Stimulated activated memory B cell treated with anti-CD40 and anti-IgM and Interleukin-4, amounts not matched to agents 10 μg/mL and 1 μg/mL and 100 μg/mL, for 72 hours (primary cell): ENCODE measurements around the gene GFY.
A peak's percentile ranks its signal among the peaks of the same experiment; 100 is the strongest.

Experiments
- ATAC-seq: fragments of 150-1000 bp; cut with Tn5 transposase; 2 replicates; pipeline ENCODE4 v1.10.0; 2021
- H3K27ac Mint-ChIP-seq: one replicate; pipeline ENCODE4 v1.8.0; 2022; ENCODE audit warnings: mild to moderate bottlenecking, mixed read lengths
- H3K27me3 Mint-ChIP-seq: one replicate; pipeline ENCODE4 v1.8.0; 2022; ENCODE audit warnings: mixed read lengths
- H3K36me3 Mint-ChIP-seq: one replicate; pipeline ENCODE4 v1.8.0; 2022; ENCODE audit warnings: mixed read lengths
- H3K4me1 Mint-ChIP-seq: one replicate; pipeline ENCODE4 v1.8.0; 2022; ENCODE audit warnings: mixed read lengths
- H3K4me3 Mint-ChIP-seq: one replicate; pipeline ENCODE4 v1.8.0; 2022; ENCODE audit warnings: mild to moderate bottlenecking, moderate library complexity, mixed read lengths
- H3K9me3 Mint-ChIP-seq: one replicate; pipeline ENCODE4 v1.8.0; 2022; ENCODE audit warnings: mixed read lengths

Gene GFY

DNA sequence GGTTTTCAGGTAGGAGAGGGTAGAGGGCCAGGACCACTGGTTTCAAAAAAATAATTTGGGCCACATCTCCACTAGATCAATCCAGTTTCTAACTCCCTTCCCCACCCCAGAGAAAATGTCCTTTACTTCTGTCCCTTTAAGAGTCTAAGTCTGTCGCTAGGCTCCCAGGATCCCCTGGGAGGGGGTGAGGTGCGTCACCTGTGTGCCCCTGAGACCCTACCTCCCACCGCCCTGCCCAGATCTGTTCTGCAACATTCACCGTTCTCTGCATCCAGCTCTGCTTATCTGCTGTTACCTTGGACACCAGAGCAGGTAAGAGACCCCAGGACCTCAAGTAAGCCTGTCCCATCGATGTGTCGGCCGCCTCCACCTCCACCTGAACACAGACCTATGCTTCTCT is at the start of gene GFY:
Gene GFY (plus strand): TSS at position 211 of the 400 bp plus-strand sequence. CDS start 1,043 bp downstream, outside the sequence.
- Mint-ChIP-seq H3K9me3 (no peaks in the 10 kb centered on the region), H3K27ac (peak within 1 kb of the TSS; percentile 53), H3K4me3 (no peak within 1 kb of the TSS), H3K4me1 (peaks cover 73% of the 10 kb centered on the region), H3K27me3 (peaks cover 100% of the 10 kb centered on the region), H3K36me3 (no peaks in the 10 kb centered on the region)
- ATAC-seq = no peak

GRCh38 chr19:49378512-49378911 is 46.7 kb upstream of the GFY start:
- Mint-ChIP-seq H3K4me3 (no peak overlapping the region), H3K36me3 (peaks cover 10% of the 10 kb centered on the region), H3K4me1 (no peaks in the 10 kb centered on the region), H3K27me3 (peaks cover 10% of the 10 kb centered on the region), H3K9me3 (peaks cover 3% of the 10 kb centered on the region), H3K27ac (no peak overlapping the region)
- no peak for ATAC-seq

DNA sequence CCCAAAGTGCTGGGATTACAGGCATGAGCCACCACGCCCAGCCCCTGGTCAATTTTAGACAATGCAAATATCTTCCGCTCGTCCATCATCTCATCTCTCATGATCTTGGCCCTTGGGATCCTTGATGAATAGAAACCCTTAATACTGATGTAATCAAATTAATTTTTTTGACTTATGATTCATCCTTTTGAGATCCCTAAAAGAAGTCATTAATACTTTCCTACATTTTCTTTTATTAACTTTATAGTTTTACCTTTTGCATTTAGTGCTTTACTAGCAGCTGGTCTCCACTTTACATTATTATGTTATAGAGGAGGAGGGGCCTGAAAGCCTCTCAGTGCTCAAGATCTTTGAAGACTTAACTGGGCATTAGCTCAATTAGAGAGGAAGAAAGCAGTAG is 44.8 kb upstream of the GFY start:
- H3K9me3 Mint-ChIP-seq = peaks cover 3% of the 10 kb centered on the region
- no peak overlapping the region for H3K27ac Mint-ChIP-seq
- H3K4me3 Mint-ChIP-seq = no peak overlapping the region
- H3K36me3 Mint-ChIP-seq = peaks cover 10% of the 10 kb centered on the region
- ATAC-seq = no peak
- H3K4me1 Mint-ChIP-seq = no peaks in the 10 kb centered on the region
- H3K27me3 Mint-ChIP-seq = peaks cover 2% of the 10 kb centered on the region

- Mint-ChIP-seq H3K36me3 (peaks cover 10% of the 10 kb centered on the region), H3K4me3 (no peak overlapping the region), H3K27me3 (no peaks in the 10 kb centered on the region), H3K4me1 (peaks cover 6% of the 10 kb centered on the region), H3K9me3 (peaks cover 3% of the 10 kb centered on the region), H3K27ac (no peak overlapping the region)
- ATAC-seq = no peak
Observed at GRCh38 chr19:49382639-49383038, 42.5 kb upstream of the GFY start.

- H3K36me3 Mint-ChIP-seq = peaks cover 10% of the 10 kb centered on the region
- ATAC-seq = no peak
- H3K27me3 Mint-ChIP-seq = no peaks in the 10 kb centered on the region
- H3K9me3 Mint-ChIP-seq = peaks cover 6% of the 10 kb centered on the region
- H3K4me1 Mint-ChIP-seq = peaks cover 16% of the 10 kb centered on the region
- H3K4me3 Mint-ChIP-seq = no peak overlapping the region
- H3K27ac Mint-ChIP-seq = no peak overlapping the region
Observed at GRCh38 chr19:49383599-49383998, 41.6 kb upstream of the GFY start.

DNA sequence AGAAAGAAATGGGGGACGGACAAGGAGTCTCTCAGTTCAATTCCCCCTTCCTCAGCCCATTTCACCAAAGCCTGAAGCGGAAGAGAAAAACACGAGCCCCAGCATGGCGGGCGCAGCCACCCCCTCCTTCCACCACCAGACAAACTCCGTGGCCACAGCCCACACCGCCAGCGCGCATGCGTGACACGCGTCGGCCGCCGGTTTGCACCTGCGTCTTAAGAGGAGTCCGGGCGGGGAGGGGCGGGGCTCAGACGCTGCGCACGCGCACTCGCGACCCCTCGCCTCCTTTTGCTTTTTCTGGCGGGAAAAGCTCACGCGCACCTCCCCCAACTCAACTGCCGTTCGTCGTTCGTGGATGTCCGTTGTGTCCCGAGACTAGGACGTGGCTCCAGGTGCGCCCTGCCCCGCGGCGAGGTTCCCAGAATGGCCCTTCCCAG is 37.2 kb upstream of the GFY start, which contains the start of gene KASH5:
Gene KASH5 (plus strand): TSS at position 314 of the 437 bp plus-strand sequence. CDS start 2,635 bp downstream, outside the sequence.
- Mint-ChIP-seq H3K4me3 (peak within 1 kb of the TSS; percentile 83), H3K27me3 (no peaks in the 10 kb centered on the region), H3K9me3 (peaks cover 3% of the 10 kb centered on the region), H3K27ac (peak within 1 kb of the TSS; percentile 69), H3K4me1 (peaks cover 54% of the 10 kb centered on the region), H3K36me3 (no peaks in the 10 kb centered on the region)
- peak; percentile 84 for ATAC-seq

DNA sequence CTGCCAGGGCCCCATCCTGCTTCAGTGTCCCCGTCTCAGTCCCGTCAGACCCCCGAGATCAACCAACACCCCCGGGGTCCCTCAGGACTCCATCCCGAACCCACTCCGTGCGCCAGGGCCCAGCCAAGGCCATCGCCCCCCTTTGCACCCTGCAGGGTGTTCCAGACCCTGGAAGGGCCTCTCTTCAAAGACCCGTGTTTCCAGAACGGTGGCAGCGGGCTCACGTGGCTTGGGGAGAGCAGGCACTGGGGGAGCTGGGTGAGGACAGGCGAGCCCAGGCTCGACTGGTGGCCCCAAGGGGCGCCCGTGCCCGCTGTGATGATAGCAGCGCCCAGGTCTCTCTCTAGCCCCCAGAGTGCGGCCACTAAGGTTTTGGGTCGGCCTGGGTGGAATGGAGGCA is 35.8 kb upstream of the GFY start:
- Mint-ChIP-seq H3K27me3 (no peaks in the 10 kb centered on the region), H3K4me1 (peaks cover 54% of the 10 kb centered on the region), H3K27ac (peak overlapping the region; percentile 69), H3K36me3 (no peaks in the 10 kb centered on the region), H3K4me3 (peak overlapping the region; percentile 29), H3K9me3 (peaks cover 3% of the 10 kb centered on the region)
- no peak for ATAC-seq

DNA sequence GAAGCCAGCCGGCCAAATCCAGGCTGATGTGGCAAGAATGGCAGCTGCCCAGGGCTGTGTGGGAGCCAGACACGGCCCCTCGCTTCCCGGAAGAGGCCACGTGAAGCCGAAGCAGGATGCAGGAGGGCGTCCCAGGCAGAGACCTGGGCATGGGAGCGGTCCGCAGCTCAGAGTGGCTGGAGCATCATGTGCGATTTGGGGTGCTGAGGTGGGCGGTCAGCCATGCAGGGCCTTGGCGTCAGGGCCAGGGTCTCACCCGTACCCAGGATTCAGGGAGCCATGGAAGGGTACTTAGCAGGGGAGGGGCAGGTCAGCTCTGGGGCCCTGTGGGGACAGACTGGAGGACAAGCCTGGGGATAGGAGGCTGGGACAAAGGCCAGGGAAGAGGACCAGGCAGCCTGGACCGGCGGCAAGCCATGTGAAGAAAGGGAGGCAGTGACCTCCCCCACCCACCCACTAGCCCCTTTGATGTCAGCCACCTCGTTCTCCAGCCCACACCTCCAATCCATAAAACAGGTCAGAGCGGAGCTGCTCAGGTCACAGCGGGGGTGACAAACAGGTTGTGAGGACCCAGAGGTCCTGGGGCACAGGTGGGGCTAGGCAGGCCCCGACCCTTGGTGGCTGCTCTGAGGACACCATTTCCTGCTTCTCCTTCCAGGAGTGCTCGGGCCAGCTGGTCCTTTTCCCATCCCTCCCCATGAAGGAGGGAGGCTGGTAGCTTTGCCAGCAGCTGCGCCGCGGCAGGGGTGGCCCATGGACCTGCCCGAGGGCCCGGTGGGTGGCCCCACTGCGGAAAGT is 34.9 kb upstream of the GFY start:
- peak overlapping the region; percentile 69 for H3K27ac Mint-ChIP-seq
- H3K4me3 Mint-ChIP-seq = no peak overlapping the region
- H3K4me1 Mint-ChIP-seq = peaks cover 54% of the 10 kb centered on the region
- H3K9me3 Mint-ChIP-seq = peaks cover 3% of the 10 kb centered on the region
- no peak for ATAC-seq
- no peaks in the 10 kb centered on the region for H3K27me3 Mint-ChIP-seq
- H3K36me3 Mint-ChIP-seq = no peaks in the 10 kb centered on the region

DNA sequence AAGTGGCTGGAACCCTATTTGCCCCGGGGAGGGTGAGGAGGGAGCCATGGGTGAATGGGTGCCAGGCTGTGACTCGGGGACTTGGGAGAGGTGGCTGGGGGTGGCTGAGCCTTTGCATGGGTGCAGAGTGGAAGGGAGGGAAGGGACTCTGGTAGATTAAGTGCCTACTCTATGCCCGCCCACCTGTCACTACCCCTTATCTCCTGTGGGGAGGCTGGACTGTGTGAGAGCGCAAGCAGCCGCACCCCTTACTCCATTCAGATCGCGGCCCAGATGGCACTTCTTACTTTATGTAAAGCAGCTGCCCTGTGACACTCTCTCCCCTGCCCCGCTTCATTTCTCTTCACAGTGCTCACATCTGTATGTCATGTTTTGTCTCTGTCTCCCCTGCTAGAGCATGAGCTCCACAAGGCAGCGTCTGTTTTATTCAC is 34.2 kb upstream of the GFY start:
- no peaks in the 10 kb centered on the region for H3K27me3 Mint-ChIP-seq
- no peak overlapping the region for H3K4me3 Mint-ChIP-seq
- peak overlapping the region; percentile 69 for H3K27ac Mint-ChIP-seq
- peak; percentile 72 for ATAC-seq
- peaks cover 3% of the 10 kb centered on the region for H3K9me3 Mint-ChIP-seq
- H3K4me1 Mint-ChIP-seq = peaks cover 54% of the 10 kb centered on the region
- no peaks in the 10 kb centered on the region for H3K36me3 Mint-ChIP-seq

GRCh38 chr19:49391581-49392399 is 33.4 kb upstream of the GFY start:
- ATAC-seq = peak; percentile 82
- Mint-ChIP-seq H3K4me3 (peak overlapping the region; percentile 0), H3K27ac (peak overlapping the region; percentile 69), H3K9me3 (peaks cover 3% of the 10 kb centered on the region), H3K27me3 (peaks cover 2% of the 10 kb centered on the region), H3K36me3 (no peaks in the 10 kb centered on the region), H3K4me1 (peaks cover 54% of the 10 kb centered on the region)

DNA sequence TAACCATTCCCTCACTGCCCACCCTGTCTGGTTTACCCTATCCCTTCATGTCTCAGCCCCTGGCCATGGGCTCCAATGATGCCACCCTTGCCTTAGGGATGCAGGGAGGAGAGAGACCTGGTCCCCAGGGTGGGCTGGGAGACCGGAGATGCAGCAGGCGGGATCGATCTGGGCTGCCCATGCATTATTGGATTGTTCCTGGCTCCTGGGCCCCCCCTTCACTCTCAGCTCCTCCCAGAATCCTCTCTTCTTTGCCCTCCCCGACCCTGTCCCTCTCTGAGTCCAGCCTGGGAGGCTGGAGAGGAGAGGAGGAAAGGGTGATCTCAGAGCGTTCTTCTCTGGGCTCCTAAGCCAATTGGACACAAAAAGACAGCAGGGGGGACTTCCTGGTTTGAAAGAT is 31.3 kb upstream of the GFY start:
- no peaks in the 10 kb centered on the region for H3K9me3 Mint-ChIP-seq
- ATAC-seq = no peak
- peaks cover 10% of the 10 kb centered on the region for H3K27me3 Mint-ChIP-seq
- H3K27ac Mint-ChIP-seq = no peak overlapping the region
- H3K36me3 Mint-ChIP-seq = no peaks in the 10 kb centered on the region
- H3K4me3 Mint-ChIP-seq = no peak overlapping the region
- H3K4me1 Mint-ChIP-seq = peaks cover 44% of the 10 kb centered on the region

GRCh38 chr19:49395581-49396407 is 29.4 kb upstream of the GFY start:
- no peaks in the 10 kb centered on the region for H3K36me3 Mint-ChIP-seq
- H3K4me3 Mint-ChIP-seq = no peak overlapping the region
- H3K4me1 Mint-ChIP-seq = peaks cover 25% of the 10 kb centered on the region
- peaks cover 10% of the 10 kb centered on the region for H3K27me3 Mint-ChIP-seq
- peak overlapping the region; percentile 41 for H3K27ac Mint-ChIP-seq
- H3K9me3 Mint-ChIP-seq = no peaks in the 10 kb centered on the region
- ATAC-seq = no peak

- H3K27me3 Mint-ChIP-seq = peaks cover 10% of the 10 kb centered on the region
- no peaks in the 10 kb centered on the region for H3K36me3 Mint-ChIP-seq
- ATAC-seq = no peak
- H3K27ac Mint-ChIP-seq = peak overlapping the region; percentile 41
- H3K4me1 Mint-ChIP-seq = peaks cover 13% of the 10 kb centered on the region
- no peaks in the 10 kb centered on the region for H3K9me3 Mint-ChIP-seq
- no peak overlapping the region for H3K4me3 Mint-ChIP-seq
Observed at GRCh38 chr19:49396738-49397505, 28.3 kb upstream of the GFY start.

DNA sequence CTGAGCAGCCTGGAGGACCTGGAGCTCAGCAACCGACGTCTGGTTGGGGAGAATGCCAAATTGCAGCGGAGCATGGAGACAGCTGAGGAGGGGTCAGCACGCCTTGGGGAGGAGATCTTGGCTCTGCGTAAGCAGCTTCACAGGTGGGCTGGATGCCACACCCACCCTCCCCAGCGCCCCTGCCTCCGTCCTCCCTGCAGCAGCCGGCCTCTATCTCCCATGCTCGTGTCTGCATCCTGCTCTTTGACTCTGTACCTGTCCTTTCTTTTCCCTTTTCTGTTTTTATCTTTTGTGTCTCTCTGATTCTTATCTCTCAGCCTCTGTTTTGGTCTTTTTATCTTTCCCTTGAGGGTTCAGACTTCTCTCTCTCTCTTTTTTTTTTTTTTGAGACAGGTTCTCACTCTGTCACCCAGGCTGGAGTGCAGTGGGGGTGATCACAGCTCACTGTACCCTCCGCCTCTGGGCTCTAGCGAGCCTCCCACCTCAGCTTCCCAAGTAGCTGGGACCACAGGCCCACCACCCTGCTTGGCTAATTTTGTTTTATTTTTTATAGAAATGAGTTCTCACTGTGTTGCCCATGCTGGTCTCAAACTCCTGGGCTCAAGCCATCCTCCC is 27.1 kb upstream of the GFY start:
- no peaks in the 10 kb centered on the region for H3K9me3 Mint-ChIP-seq
- H3K4me3 Mint-ChIP-seq = no peak overlapping the region
- peak overlapping the region; percentile 18 for H3K27ac Mint-ChIP-seq

More for the DNA sequence above, 27.1 kb upstream of the GFY start:
- Mint-ChIP-seq H3K4me1 (peaks cover 15% of the 10 kb centered on the region), H3K36me3 (no peaks in the 10 kb centered on the region), H3K27me3 (peaks cover 10% of the 10 kb centered on the region)
- ATAC-seq = no peak
